GM12891 (cell line): Measurements from ENCODE around the gene AXDND1.
"Not testable (repeated sequence)": the region's sequence is repeated elsewhere in the genome, so short reads cannot be mapped to it uniquely, and the experiment has no call there.

ENCODE experiments used
- DNase-seq: peaks from one replicate; pipeline ENCODE4 v3.0.0; 2011; ENCODE audit warnings: low spot score; ENCODE audit not compliant: insufficient read length
- FAIRE-seq: peaks from 2 replicates; lab custom pipeline; 2011; peaks lifted over from hg19 to GRCh38; lab: Jason Lieb, UNC
- PAX5 ChIP-seq: IDR thresholded peaks from 2 replicates; pipeline ENCODE4 v1.6.1; 2011; ENCODE audit warnings: low read length, moderate library complexity, mild to moderate bottlenecking; ENCODE audit not compliant: insufficient read depth, severe bottlenecking
- POLR2A ChIP-seq: IDR thresholded peaks from 2 replicates; pipeline ENCODE4 v1.6.1; 2011; ENCODE audit warnings: low read depth, low read length, control low read depth
- POLR2AphosphoS5 ChIP-seq: IDR thresholded peaks from 2 replicates; pipeline ENCODE4 v1.6.1; 2011; ENCODE audit warnings: low read depth, low read length, control low read depth
- POU2F2 ChIP-seq: IDR thresholded peaks from 2 replicates; pipeline ENCODE4 v1.6.1; 2011; ENCODE audit warnings: low read depth, mild to moderate bottlenecking, control low read depth, low read length, moderate library complexity
- SPI1 ChIP-seq: IDR thresholded peaks from 2 replicates; pipeline ENCODE4 v1.6.1; 2011; ENCODE audit warnings: low read depth, low read length, control low read depth
- TAF1 ChIP-seq: IDR thresholded peaks from 2 replicates; pipeline ENCODE4 v1.6.1; 2011; ENCODE audit warnings: low read depth, low read length, control low read depth

AXDND1 gene

DNA sequence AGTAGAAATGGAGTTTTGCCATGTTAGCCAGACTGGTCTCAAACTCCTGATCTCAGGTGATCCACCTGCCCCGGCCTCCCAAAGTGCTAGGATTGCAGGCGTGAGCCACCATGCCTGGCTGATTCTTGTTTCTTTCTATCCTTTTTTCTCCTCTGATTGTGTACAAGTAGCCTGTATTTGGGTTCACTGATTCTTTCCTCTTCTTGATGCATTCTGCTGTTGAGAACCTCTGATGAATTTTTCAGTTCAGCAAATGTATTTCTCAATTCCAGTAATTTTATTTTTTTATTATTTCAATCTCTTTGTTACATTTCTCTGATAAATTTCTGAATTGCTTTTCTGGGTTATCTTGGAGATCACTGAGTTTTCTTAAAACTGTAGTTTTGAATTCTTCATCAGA lies 58.8 kb downstream of the AXDND1 start:
- DNase-seq (no peak), FAIRE-seq (no peak)
- TF ChIP-seq POLR2A (no peak), POLR2AphosphoS5 (no peak), POU2F2 (no peak)

DNA sequence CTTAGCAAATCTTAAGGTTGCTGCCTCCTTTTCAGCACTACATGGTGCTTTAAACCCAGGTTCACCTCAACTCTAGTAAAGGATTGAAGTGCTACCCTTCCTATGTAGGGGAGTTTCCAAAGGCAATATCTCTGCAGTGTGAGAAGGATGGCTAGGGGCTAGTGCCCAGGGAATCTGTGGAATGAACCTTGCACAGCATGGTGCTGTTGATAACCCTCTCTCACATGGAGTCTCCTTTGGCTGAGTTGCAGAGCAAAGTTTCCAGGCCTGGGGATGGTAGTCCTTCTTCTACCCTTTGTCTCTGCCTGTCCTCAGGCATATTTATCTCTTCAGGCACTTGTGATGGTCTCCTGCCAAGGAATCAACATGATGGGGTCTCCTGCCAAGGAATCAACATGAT lies 59.4 kb downstream of the AXDND1 start:
- DNase-seq: no peak
- FAIRE-seq: no peak
- no peak for TF ChIP-seq POU2F2
- no peak for TF ChIP-seq PAX5
- no peak for TF ChIP-seq POLR2A
- TF ChIP-seq POLR2AphosphoS5: no peak
- no peak for TF ChIP-seq SPI1
- no peak for TF ChIP-seq TAF1

DNA sequence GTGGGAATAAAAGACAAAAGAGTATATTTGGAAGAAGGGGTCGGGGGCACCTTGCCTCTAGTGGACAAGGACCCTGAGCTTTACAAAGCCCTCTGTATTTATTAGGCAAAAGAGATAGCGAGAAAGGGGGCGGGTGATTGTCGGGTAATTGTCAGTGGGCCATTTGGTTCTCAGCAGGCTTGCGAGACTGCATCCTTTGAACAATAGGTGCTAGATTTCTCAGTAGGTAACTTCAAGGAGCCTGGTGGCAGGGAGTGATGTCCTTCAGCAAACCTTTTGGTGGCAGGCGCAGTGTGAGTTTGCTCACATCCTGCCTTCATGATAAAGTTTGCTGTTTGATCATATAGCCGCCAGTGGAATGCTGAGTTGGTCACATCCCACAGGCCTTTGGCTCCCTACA lies 71.4 kb downstream of the AXDND1 start:
- DNase-seq (no peak), FAIRE-seq (no peak)
- TF ChIP-seq POLR2AphosphoS5 (no peak), PAX5 (no peak), TAF1 (no peak), SPI1 (no peak), POU2F2 (no peak), POLR2A (no peak)

DNA sequence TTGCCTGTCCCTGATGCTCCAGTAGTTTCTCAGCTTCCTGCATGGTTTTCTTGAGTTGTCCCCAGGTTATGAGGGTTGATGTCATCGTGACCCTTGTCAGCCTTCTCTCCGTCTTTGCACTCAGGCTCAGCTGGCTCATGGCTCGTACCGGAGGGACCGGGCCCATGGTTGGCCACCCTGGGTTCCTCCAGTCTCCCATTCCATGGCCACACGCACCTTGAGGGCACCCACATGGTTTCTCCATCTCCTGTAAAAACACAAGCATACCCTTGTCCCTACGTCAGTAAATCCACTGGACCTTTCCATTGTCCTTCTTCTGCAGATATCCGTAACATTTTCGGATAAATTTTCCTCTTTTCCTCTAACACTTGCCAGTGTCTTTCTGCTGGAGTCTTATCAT lies 73.9 kb downstream of the AXDND1 start:
- not testable (repeated sequence) for DNase-seq, FAIRE-seq

DNA sequence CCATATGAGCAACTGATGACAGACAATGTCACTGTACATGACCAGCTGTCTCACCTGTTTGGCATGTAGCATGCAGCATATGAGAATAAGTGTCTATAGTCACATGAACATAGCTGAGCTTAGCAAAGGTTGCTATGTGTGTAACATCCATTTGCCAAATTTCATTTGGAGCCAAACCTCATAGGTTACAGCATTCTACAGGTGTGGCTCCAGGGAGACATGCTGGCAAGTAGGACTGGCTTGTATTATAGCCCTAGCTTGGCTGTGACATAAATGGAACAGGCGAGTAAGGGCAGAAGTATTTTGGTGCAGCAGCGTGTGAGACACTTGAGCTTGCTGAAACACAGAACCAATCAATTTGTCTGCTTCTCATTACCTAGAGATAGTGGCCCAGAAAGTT lies 74.5 kb downstream of the AXDND1 start:
- FAIRE-seq: not testable (repeated sequence)

DNA sequence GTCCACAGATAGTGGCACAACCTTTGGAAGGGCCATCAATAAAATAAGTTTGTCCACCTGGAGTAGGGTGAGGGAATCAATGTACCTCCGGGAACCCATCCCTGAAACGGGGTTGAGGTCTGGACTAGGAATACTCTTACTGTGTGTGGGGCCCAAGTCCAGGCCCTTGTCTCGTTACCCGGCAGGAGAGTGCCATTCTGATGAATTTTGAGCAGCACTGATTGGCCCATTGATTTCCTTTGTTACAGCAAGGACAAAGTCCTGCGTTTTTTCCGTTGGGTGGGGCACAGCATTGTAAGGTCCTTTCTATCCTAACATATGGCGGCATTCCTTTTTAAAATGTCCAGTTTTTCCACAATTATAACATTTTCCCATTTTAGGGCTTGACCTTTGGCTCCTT lies 75.2 kb downstream of the AXDND1 start:
- DNase-seq (no peak), FAIRE-seq (no peak)
- TF ChIP-seq POLR2A (no peak), POU2F2 (no peak), PAX5 (no peak), TAF1 (no peak), POLR2AphosphoS5 (no peak), SPI1 (no peak)

More for the DNA sequence above, 74.5 kb downstream of the AXDND1 start:
- DNase-seq: not testable (repeated sequence)

DNA sequence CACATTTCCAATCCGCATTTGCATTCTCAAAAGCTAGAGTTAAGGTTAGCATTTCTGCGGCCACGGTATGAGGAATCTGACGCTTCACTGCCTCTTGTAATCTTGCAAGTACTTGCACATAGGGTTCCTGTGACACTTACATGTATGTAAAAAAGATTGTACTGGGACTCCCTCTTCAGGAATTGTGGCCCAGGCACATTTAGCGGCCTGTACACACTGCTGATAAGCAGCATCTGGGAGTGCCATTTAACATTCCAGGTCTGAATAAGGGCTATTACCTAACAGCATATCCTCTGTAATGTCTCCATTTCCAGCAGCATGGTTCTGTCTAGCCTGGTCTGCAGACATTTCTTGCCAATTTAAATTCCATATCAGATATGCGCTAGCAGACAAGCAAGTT lies 75.7 kb downstream of the AXDND1 start:
- FAIRE-seq: no peak
- TF ChIP-seq PAX5: no peak
- TF ChIP-seq TAF1: no peak
- TF ChIP-seq POU2F2: no peak
- TF ChIP-seq POLR2AphosphoS5: no peak
- no peak for TF ChIP-seq POLR2A
- TF ChIP-seq SPI1: no peak
- DNase-seq: no peak

DNA sequence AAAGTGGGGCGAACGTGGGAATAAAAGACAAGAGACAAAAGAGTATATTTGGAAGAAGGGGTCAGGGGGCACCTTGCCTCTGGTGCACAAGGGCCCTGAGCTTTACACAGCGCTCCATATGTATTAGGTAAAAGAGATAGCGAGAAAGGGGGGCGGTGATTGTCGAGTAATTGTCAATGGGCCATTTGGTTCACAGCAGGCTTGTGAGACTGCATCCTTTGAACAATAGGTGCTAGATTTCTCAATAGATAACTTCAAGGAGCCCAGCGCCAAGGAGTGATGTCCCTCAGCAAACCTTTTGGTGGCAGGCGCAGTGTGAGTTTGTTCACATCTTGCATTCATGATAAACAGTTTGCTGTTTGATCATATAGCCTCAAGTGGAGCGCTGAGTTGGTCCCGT lies 77.1 kb downstream of the AXDND1 start:
- FAIRE-seq, DNase-seq: not testable (repeated sequence)

DNA sequence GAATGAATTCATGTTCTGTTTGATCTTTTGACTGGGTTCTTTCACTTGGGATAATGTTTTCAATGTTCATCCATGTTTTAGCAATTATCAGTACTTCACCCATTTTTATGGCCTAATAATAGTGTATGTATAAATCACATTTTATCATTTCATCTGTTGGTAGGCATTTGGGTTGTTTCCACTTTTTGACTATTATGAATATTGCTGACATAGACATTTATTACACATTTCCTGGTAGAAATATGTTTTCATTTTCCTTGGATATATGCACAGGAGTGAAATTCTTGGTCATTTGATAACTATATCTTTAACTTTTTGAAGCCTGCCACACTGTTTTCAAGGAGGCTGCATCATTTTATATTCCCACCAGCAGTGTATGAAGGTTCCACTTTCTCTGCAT lies 79.8 kb downstream of the AXDND1 start:
- FAIRE-seq (no peak), DNase-seq (no peak)
- no peak for TF ChIP-seq POLR2AphosphoS5
- TF ChIP-seq POLR2A: no peak
- no peak for TF ChIP-seq POU2F2
- no peak for TF ChIP-seq TAF1
- TF ChIP-seq SPI1: no peak

DNA sequence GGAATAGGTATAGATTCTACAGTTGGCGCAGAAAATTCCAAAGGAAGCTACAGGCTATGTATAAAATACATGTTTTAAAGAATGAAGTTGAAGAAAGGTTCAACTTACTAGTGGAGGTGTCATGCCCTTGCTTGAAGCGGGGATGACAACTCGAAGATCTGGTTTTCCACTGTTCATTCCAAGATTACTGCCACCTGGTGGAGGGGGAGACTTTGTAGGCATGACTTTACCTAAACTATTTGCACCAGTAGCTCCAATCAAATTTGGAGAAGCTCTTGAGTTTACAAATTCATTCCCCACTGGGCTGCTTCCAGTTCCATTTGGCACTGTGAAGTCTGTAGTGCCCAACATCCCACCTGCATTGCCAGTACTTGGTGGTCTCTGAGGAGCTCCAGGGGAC lies 81.7 kb downstream of the AXDND1 start:
- no peak for FAIRE-seq
- TF ChIP-seq PAX5 (no peak), SPI1 (no peak), TAF1 (no peak), POLR2AphosphoS5 (no peak), POU2F2 (no peak), POLR2A (no peak)
- DNase-seq: peak; percentile 1

DNA sequence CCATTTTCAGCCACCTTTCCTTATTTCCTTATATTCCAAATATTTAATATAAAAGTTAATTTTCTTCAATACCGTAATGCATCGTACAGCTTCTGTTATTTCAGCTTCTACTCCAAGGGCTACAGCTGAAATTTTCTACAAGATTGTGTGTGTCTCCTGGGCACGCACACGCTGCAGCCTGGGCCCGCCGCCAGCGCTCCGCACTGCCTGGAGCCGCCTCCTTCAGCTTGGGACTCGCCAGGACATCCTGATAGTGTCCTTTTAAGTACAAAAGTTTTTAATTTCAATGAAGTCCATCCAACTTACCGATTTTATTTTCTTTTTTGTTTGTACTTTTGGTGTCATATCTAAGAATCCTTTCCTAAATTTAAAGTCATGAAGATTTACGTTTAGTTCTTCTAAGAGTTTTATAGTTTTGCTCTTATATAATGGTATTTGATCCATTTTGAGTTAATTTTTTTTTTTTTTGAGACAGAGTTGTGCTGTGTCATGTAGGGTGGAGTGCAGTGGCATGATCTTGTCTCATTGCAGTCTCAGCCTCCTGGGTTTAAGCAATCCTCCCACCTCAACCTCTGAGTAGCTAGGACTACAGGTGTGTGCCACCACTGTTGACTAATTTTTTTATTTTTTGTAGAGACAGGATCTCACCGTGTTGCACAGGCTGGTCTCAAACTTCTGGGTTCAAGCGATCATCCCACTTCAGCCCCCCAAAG lies 82.8 kb downstream of the AXDND1 start:
- FAIRE-seq (no peak), DNase-seq (no peak)
- TF ChIP-seq PAX5: no peak
- TF ChIP-seq SPI1: no peak
- TF ChIP-seq POLR2AphosphoS5: no peak
- no peak for TF ChIP-seq POU2F2
- TF ChIP-seq POLR2A: no peak
- no peak for TF ChIP-seq TAF1

DNA sequence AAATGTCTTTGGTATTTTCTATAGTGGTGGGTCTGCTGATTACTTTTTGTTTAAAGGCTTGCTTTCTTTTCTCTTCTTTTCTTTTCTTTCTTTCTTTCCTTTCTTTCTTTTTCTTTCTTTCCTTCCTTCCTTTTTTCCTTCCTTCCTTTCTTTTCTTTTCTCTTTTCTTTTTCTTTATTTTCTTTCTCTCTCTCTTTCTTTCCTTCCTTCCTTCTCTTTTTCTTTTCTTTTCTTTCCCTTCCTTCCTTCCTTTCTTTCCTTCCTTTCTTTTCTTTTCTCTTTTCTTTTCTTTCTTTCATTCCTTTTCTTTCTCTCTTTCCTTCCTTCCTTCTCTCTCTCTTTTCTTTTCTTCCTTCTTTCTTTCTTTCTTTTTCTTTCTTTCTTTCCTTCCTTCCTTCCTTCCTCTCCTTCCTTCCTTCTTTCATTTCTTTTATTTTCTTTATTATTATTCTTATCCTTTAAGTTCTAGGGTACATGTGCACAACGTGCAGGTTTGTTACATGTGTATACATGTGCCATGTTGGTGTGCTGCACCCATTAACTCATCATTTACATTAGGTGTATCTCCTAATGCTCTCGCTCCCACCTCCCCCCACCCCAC lies 93.9 kb downstream of the AXDND1 start:
- DNase-seq, FAIRE-seq: not testable (repeated sequence)

DNA sequence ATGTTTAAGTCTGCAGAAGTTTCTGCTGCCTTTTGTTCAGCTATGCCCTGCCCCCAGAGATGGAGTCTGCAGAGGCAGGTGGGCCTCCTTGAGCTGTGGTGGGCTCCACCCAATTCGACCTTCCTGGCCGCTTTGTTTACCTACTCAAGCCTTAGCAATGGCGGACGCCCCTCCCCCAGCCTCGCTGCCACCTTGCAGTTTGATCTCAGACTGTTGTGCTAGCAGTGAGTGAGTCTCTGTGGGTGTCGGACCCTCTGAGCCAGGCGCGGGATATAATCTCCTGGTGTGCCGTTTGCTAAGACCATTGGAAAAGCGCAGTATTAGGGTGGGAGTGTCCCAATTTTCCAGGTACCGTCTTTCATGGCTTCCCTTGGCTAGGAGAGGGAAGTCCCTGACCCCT lies 99.9 kb downstream of the AXDND1 start:
- not testable (repeated sequence) for DNase-seq, FAIRE-seq
